A549 (cell line): ENCODE data around the gene TPST1. TPM values are rescaled to one million over a fixed set of nuclear protein-coding genes. Genes with fewer than 3 reads are reported as not detected.

Source experiments
- ATAC-seq, 2 experiments: fragments of 200-7000 bp in 1 of 2; fragments of >200 bp in 1 of 2; cut with Nextera tagmentation in 1 of 2; cut with Tn5 transposase in 1 of 2; 3 replicates each; pipeline versions ENCODE4 v1.8.0 to v1.9.1; 2018 to 2020; ENCODE audit warnings: mild to moderate bottlenecking in 1 of 2, moderate library complexity in 1 of 2
- CTCF ChIA-PET: fragments of 300-600 bp; sonication (Branson Sonifier 250); formaldehyde crosslinking; extraction: SDS; loops from one replicate; lab custom pipeline; 2021; ENCODE audit warnings: antibody characterized with exemption, inconsistent platforms; lab: Yijun Ruan, JAX
- POLR2A ChIA-PET: fragments of 350-600 bp; formaldehyde crosslinking; extraction: SDS; loops from one replicate; lab custom pipeline; 2021; ENCODE audit warnings: antibody characterized with exemption, inconsistent platforms; lab: Yijun Ruan, JAX
- DNase-seq, 2 experiments: peaks; one replicate each; pipeline versions ENCODE4 v3.0.0 to v3.0.0-alpha.2; 2011 to 2016; ENCODE audit warnings: low read depth in 1 of 2, low spot score in 1 of 2
- FAIRE-seq: peaks from 2 replicates; lab custom pipeline; 2011; peaks lifted over from hg19 to GRCh38; lab: Jason Lieb, UNC
- H3K27ac ChIP-seq, 2 experiments: fragments of >200 bp; sonication (Bioruptor Twin); formaldehyde crosslinking; 3 replicates each; pipeline ENCODE4 v1.5.1; 2016 to 2017
- H3K4me1 ChIP-seq: fragments of >200 bp; sonication (Bioruptor Twin); formaldehyde crosslinking; 3 replicates; pipeline ENCODE4 v1.6.1; 2016
- H3K4me2 ChIP-seq: fragments of >200 bp; sonication (Bioruptor Twin); formaldehyde crosslinking; 3 replicates; pipeline ENCODE4 v1.6.1; 2016
- H3K4me3 ChIP-seq: fragments of >200 bp; sonication (Bioruptor Twin); formaldehyde crosslinking; 3 replicates; pipeline ENCODE4 v1.5.1; 2016
- H3K9me3 ChIP-seq: fragments of >200 bp; sonication (Bioruptor Twin); formaldehyde crosslinking; 3 replicates; pipeline ENCODE4 v1.6.1; 2016
- BCL3 ChIP-seq: fragments of >200 bp; sonication (Bioruptor Twin); formaldehyde crosslinking; IDR thresholded peaks from 3 replicates; pipeline ENCODE4 v1.6.1; 2016
- CEBPB ChIP-seq, 2 experiments: fragments of >200 bp in 1 of 2; sonication (Bioruptor Twin) in 1 of 2; formaldehyde crosslinking in 1 of 2; IDR thresholded peaks; 2 replicates each; pipeline ENCODE4 v1.6.1; 2012 to 2016
- CHD2 ChIP-seq: fragments of 150-350 bp; IDR thresholded peaks from 2 replicates; pipeline ENCODE4 v1.6.1; 2014; ENCODE audit warnings: low read length; ENCODE audit not compliant: partially characterized antibody
- E2F6 ChIP-seq: IDR thresholded peaks from 2 replicates; pipeline ENCODE4 v1.6.1; 2012; ENCODE audit warnings: low read depth, borderline replicate concordance
- EHMT2 ChIP-seq: fragments of 200-600 bp; sonication (generic); IDR thresholded peaks from 2 replicates; pipeline ENCODE4 v1.6.1; 2016; ENCODE audit warnings: antibody characterized with exemption, low read depth, mild to moderate bottlenecking, moderate library complexity
- ELK1 ChIP-seq: fragments of 150-350 bp; IDR thresholded peaks from 2 replicates; pipeline ENCODE4 v1.6.1; 2014; ENCODE audit warnings: low read depth, mild to moderate bottlenecking, low read length
- ESRRA ChIP-seq: fragments of 150-350 bp; IDR thresholded peaks from 2 replicates; pipeline ENCODE4 v1.6.1; 2014; ENCODE audit warnings: mild to moderate bottlenecking, low read length, borderline replicate concordance
- GATA3 ChIP-seq: IDR thresholded peaks from 2 replicates; pipeline ENCODE4 v1.6.1; 2012; ENCODE audit warnings: borderline replicate concordance
- HDAC2 ChIP-seq: fragments of 200-600 bp; sonication (generic); IDR thresholded peaks from 2 replicates; pipeline ENCODE4 v1.6.1; 2016
- HES2 ChIP-seq: fragments of >200 bp; sonication (Bioruptor Twin); formaldehyde crosslinking; IDR thresholded peaks from 2 replicates; pipeline ENCODE4 v1.6.1; 2016
- HEYL ChIP-seq: fragments of 250-450 bp; sonication (Bioruptor Pico); IDR thresholded peaks from 2 replicates; pipeline ENCODE4 v1.8.0; 2021; ENCODE audit warnings: mild to moderate bottlenecking, moderate library complexity
- HMGXB4 ChIP-seq: fragments of 250-450 bp; sonication (Bioruptor Pico); IDR thresholded peaks from 2 replicates; pipeline ENCODE4 v1.5.0; 2021; ENCODE audit warnings: mild to moderate bottlenecking, moderate library complexity, borderline replicate concordance
- JUN ChIP-seq, 2 experiments: fragments of >200 bp; sonication (Bioruptor Twin); formaldehyde crosslinking; IDR thresholded peaks; 2 replicates in 1 of 2; 3 replicates in 1 of 2; pipeline ENCODE4 v1.6.1; 2016 to 2017
- KDM5A ChIP-seq: fragments of 200-600 bp; sonication (generic); IDR thresholded peaks from 2 replicates; pipeline ENCODE4 v1.6.1; 2016; ENCODE audit warnings: antibody characterized with exemption, mild to moderate bottlenecking
- MAFK ChIP-seq: fragments of 450-650 bp; IDR thresholded peaks from 2 replicates; pipeline ENCODE4 v1.6.1; 2014; ENCODE audit not compliant: partially characterized antibody
- MYC ChIP-seq: IDR thresholded peaks from 2 replicates; pipeline ENCODE4 v1.6.1; 2012; ENCODE audit warnings: mild to moderate bottlenecking, inconsistent platforms, low read length, improper control_type of control experiment, borderline replicate concordance
- NFE2L2 ChIP-seq: fragments of 150-350 bp; conservative IDR thresholded peaks from 2 replicates; pipeline ENCODE4 v1.6.1; 2014; ENCODE audit warnings: low read length
- NR3C1 ChIP-seq: fragments of >200 bp; sonication (Bioruptor Twin); formaldehyde crosslinking; IDR thresholded peaks from 3 replicates; pipeline ENCODE4 v1.6.1; 2017
- PBX3 ChIP-seq: IDR thresholded peaks from 2 replicates; pipeline ENCODE4 v1.6.1; 2012
- POLR2A ChIP-seq: IDR thresholded peaks from 2 replicates; pipeline ENCODE4 v1.6.1; 2012; ENCODE audit warnings: mild to moderate bottlenecking, low read length
- RCOR1 ChIP-seq: fragments of 150-350 bp; IDR thresholded peaks from 2 replicates; pipeline ENCODE4 v1.6.1; 2014; ENCODE audit warnings: antibody characterized with exemption, low read length, low read depth
- REST ChIP-seq: fragments of 200-600 bp; sonication (generic); IDR thresholded peaks from 2 replicates; pipeline ENCODE4 v1.6.1; 2016; ENCODE audit warnings: antibody characterized with exemption, mild to moderate bottlenecking, moderate library complexity
- RNF2 ChIP-seq: fragments of 200-600 bp; sonication (generic); IDR thresholded peaks from 2 replicates; pipeline ENCODE4 v1.6.1; 2016; ENCODE audit warnings: low read depth, mild to moderate bottlenecking, antibody characterized with exemption, moderate library complexity, borderline replicate concordance
- TP53 ChIP-seq: fragments of 250-450 bp; sonication (Bioruptor Pico); IDR thresholded peaks from 2 replicates; pipeline ENCODE4 v1.5.0; 2021; ENCODE audit warnings: mild to moderate bottlenecking, moderate library complexity
- WGBS: methylation state at CpG from one replicate; pipeline ENCODE4 v1.1.6; 2017; ENCODE audit errors: missing lambda C conversion rate; 5-methylcytosine and 5-hydroxymethylcytosine counted together
- polyA plus RNA-seq, 4 experiments: library from polyadenylated mRNA; depleted of rRNA in 3 of 4; stranded (reverse); fragments of >200 nt; fragmentation: RNase III in 1 of 4; extraction: RNeasy Plus Mini Kit Qiagen cat#74134 plus additional on column Dnase treatment in 1 of 4; gene quantifications; 2 replicates in 3 of 4; 3 replicates in 1 of 4; pipeline ENCODE4 v1.2.3, GENCODE V29; 2011 to 2017

The TPST1 gene
- polyA plus RNA-seq, 2 of the 4 experiments (the other 2 are of a cell fraction): 14.6 to 20.4 TPM

GRCh38 chr7:66206934-66207240, 1.8 kb downstream of the TPST1 start:
- ChIA-PET CTCF (interaction anchor here (0.6 to 0.9 kb wide), 2 partner anchors 12 to 59 kb away, joined by 3 read pairs; no protein-coding TSS in a partner anchor), POLR2A (no interaction called here)
- H3K4me3 ChIP-seq: no peak overlapping the region
- no peak for TF ChIP-seq JUN (IDR thresholded peaks at IDR 0.05)
- no peak for TF ChIP-seq HEYL (CRISPR knock-in tag)
- TF ChIP-seq EHMT2: no peak
- TF ChIP-seq HES2: no peak
- no peak for TF ChIP-seq KDM5A
- TF ChIP-seq MYC: no peak
- no peak for TF ChIP-seq ESRRA
- no peak for TF ChIP-seq REST
- TF ChIP-seq GATA3: no peak
- no peak for TF ChIP-seq TP53 (CRISPR knock-in tag)
- TF ChIP-seq RNF2: no peak
- no peak for TF ChIP-seq HMGXB4
- no peak for TF ChIP-seq NR3C1
- TF ChIP-seq RCOR1: no peak
- no peak for TF ChIP-seq BCL3
- TF ChIP-seq CEBPB (IDR thresholded peaks at IDR 0.05): no peak
- no peak for TF ChIP-seq MAFK
- TF ChIP-seq POLR2A: no peak
- 0 out of 3 replicates have a peak, but pooled peaks cover 6% of the 10 kb centered on the region for H3K4me1 ChIP-seq
- ATAC-seq: no peak
- no peak for DNase-seq
- H3K9me3 ChIP-seq: no peaks in the 10 kb centered on the region
- H3K4me2 ChIP-seq: no peak overlapping the region
- no peak overlapping the region for H3K27ac ChIP-seq
- FAIRE-seq: no peak
- WGBS: 92% methylated on average over 5 of the region's 5 CpGs

GRCh38 chr7:66207540-66207939, 2.4 kb downstream of the TPST1 start:
- ATAC-seq: no peak
- FAIRE-seq: no peak
- DNase-seq: no peak
- POLR2A ChIA-PET: no interaction called here
- Histone ChIP-seq H3K27ac (no peak overlapping the region), H3K4me1 (0 out of 3 replicates have a peak, but pooled peaks cover 6% of the 10 kb centered on the region), H3K4me2 (no peak overlapping the region), H3K9me3 (no peaks in the 10 kb centered on the region), H3K4me3 (no peak overlapping the region)
- no peak for TF ChIP-seq PBX3
- no peak for TF ChIP-seq ELK1
- no peak for TF ChIP-seq KDM5A
- TF ChIP-seq HDAC2: no peak
- TF ChIP-seq MAFK: no peak
- no peak for TF ChIP-seq CEBPB (IDR thresholded peaks at IDR 0.05)
- TF ChIP-seq NFE2L2: no peak
- TF ChIP-seq REST: no peak
- no peak for TF ChIP-seq EHMT2
- TF ChIP-seq CHD2: no peak
- TF ChIP-seq E2F6: no peak
- no peak for TF ChIP-seq HES2
- WGBS: 92% methylated on average over 3 of the region's 3 CpGs
- CTCF ChIA-PET: interaction anchor here (0.6 to 0.9 kb wide), 2 partner anchors 11 to 58 kb away, joined by 3 read pairs; no protein-coding TSS in a partner anchor
